Liver (tissue), 9 donors: ENCODE results near the gene CLDN16. TPM values are rescaled to one million over a fixed set of nuclear protein-coding genes. Genes with fewer than 3 reads are reported as not detected.

ENCODE experiments used
- DNase-seq: peaks from one replicate; pipeline ENCODE4 v3.0.0-alpha.2; 2017; ENCODE audit warnings: low spot score
- H3K27ac ChIP-seq, 2 donors: one replicate each; pipeline ENCODE4 v1.7.0; 2013; ENCODE audit warnings: inconsistent platforms in 2 of 2, low read length in 2 of 2, control low read depth in 1 of 2, low read depth in 1 of 2, mild to moderate bottlenecking in 1 of 2
- H3K27me3 ChIP-seq, 4 donors: one replicate each; pipeline versions ENCODE4 v1.6.1 to v1.7.0; 2013; ENCODE audit warnings: low read length in 3 of 4, inconsistent platforms in 1 of 4, mild to moderate bottlenecking in 1 of 4, moderate library complexity in 1 of 4; ENCODE audit not compliant: control insufficient read depth in 4 of 4, insufficient read depth in 4 of 4
- H3K36me3 ChIP-seq, 4 donors: one replicate each; pipeline versions ENCODE4 v1.6.1 to v1.7.0; 2013; ENCODE audit warnings: low read length in 3 of 4, mild to moderate bottlenecking in 3 of 4, low read depth in 1 of 4, moderate library complexity in 1 of 4; ENCODE audit not compliant: control insufficient read depth in 4 of 4, insufficient read depth in 3 of 4
- H3K4me1 ChIP-seq, 4 donors: one replicate each; pipeline versions ENCODE4 v1.6.1 to v1.7.0; 2013; ENCODE audit warnings: low read length in 3 of 4, mild to moderate bottlenecking in 3 of 4, moderate library complexity in 1 of 4; ENCODE audit not compliant: control insufficient read depth in 4 of 4, insufficient read depth in 4 of 4
- H3K4me3 ChIP-seq, 3 donors: one replicate each; pipeline versions ENCODE4 v1.6.1 to v1.7.0; 2013; ENCODE audit warnings: low read length in 3 of 3, control low read depth in 1 of 3, low read depth in 1 of 3, mild to moderate bottlenecking in 1 of 3
- H3K9ac ChIP-seq, 2 donors: one replicate each; pipeline ENCODE4 v1.7.0; 2013; ENCODE audit warnings: low read length in 2 of 2, mild to moderate bottlenecking in 2 of 2, moderate library complexity in 2 of 2, control low read depth in 1 of 2, low read depth in 1 of 2
- H3K9me3 ChIP-seq, 4 donors: one replicate each; pipeline versions ENCODE4 v1.6.1 to v1.7.0; 2013; ENCODE audit warnings: low read length in 3 of 4; ENCODE audit not compliant: control insufficient read depth in 4 of 4
- ATF3 ChIP-seq: IDR thresholded peaks from 2 replicates; pipeline ENCODE4 v1.6.1; 2016; ENCODE audit warnings: antibody characterized with exemption
- FOXA1 ChIP-seq: IDR thresholded peaks from 2 replicates; pipeline ENCODE4 v1.6.1; 2016; ENCODE audit warnings: antibody characterized with exemption
- FOXA2 ChIP-seq: IDR thresholded peaks from 2 replicates; pipeline ENCODE4 v1.6.1; 2016; ENCODE audit warnings: antibody characterized with exemption
- GABPA ChIP-seq, 2 donors: IDR thresholded peaks in 1 of 2; conservative IDR thresholded peaks in 1 of 2; 2 replicates each; pipeline ENCODE4 v1.6.1; 2016; ENCODE audit warnings: antibody characterized with exemption in 2 of 2, mild to moderate bottlenecking in 1 of 2, moderate library complexity in 1 of 2
- HNF4A ChIP-seq, 2 donors: conservative IDR thresholded peaks; 2 replicates each; pipeline ENCODE4 v1.6.1; 2016; ENCODE audit warnings: antibody characterized with exemption in 2 of 2, mild to moderate bottlenecking in 2 of 2
- HNF4G ChIP-seq: IDR thresholded peaks from 2 replicates; pipeline ENCODE4 v1.6.1; 2016; ENCODE audit warnings: antibody characterized with exemption
- JUND ChIP-seq, 2 donors: IDR thresholded peaks; 2 replicates each; pipeline ENCODE4 v1.6.1; 2016; ENCODE audit warnings: antibody characterized with exemption in 2 of 2
- NR2F2 ChIP-seq: IDR thresholded peaks from 2 replicates; pipeline ENCODE4 v1.6.1; 2016; ENCODE audit warnings: antibody characterized with exemption
- RAD21 ChIP-seq, 2 donors: IDR thresholded peaks; 2 replicates each; pipeline ENCODE4 v1.6.1; 2016; ENCODE audit warnings: antibody characterized with exemption in 2 of 2, mild to moderate bottlenecking in 2 of 2
- REST ChIP-seq: IDR thresholded peaks from 2 replicates; pipeline ENCODE4 v1.6.1; 2016; ENCODE audit warnings: antibody characterized with exemption, mild to moderate bottlenecking
- RXRA ChIP-seq, 2 donors: IDR thresholded peaks; 2 replicates each; pipeline ENCODE4 v1.6.1; 2017 to 2018; ENCODE audit warnings: antibody characterized with exemption in 2 of 2, mild to moderate bottlenecking in 1 of 2
- SP1 ChIP-seq: IDR thresholded peaks from 2 replicates; pipeline ENCODE4 v1.6.1; 2018; ENCODE audit warnings: antibody characterized with exemption, mild to moderate bottlenecking
- TAF1 ChIP-seq: conservative IDR thresholded peaks from 2 replicates; pipeline ENCODE4 v1.6.1; 2016; ENCODE audit warnings: antibody characterized with exemption, mild to moderate bottlenecking
- ZBTB33 ChIP-seq: IDR thresholded peaks from 2 replicates; pipeline ENCODE4 v1.6.1; 2016; ENCODE audit warnings: antibody characterized with exemption
- WGBS: extraction: QIAGEN DNeasy Blood & Tissue Kit; methylation state at CpG from one replicate; pipeline ENCODE4 v1.1.7; 2013; 5-methylcytosine and 5-hydroxymethylcytosine counted together
- polyA plus RNA-seq, 2 donors: library from polyadenylated mRNA; stranded (reverse) in 1 of 2; unstranded in 1 of 2; fragments of 200-250 nt in 1 of 2; fragments of >200 nt in 1 of 2; fragmentation: Nextera tagmentation in 1 of 2; extraction: Ambion mirVana in 1 of 2; gene quantifications; one replicate each; pipeline versions ENCODE4 v1.2.1 to v1.2.3, GENCODE V29; 2013 to 2015
- total RNA-seq, 2 donors: library from RNA; depleted of rRNA; stranded (reverse); fragments of >200 nt; gene quantifications; one replicate each; pipeline ENCODE4 v1.2.3, GENCODE V29; 2014
- donor health status: healthy.
- donor health status: healthy.
- donor health status: healthy.
- donor health status: healthy.
- donor health status: healthy.

Gene CLDN16
- total and polyA plus RNA-seq, 4 donors = 0.22 to 0.89 (median 0.70) TPM

GRCh38 chr3:190361791-190362190 lies 26.2 kb upstream of the CLDN16 start (continued):
- TF ChIP-seq REST (no peak), FOXA2 (no peak)

- H3K9me3 ChIP-seq = no peaks in the 10 kb centered on the region
- H3K27ac ChIP-seq = no peak overlapping the region
- TF ChIP-seq HNF4G (no peak), NR2F2 (no peak), SP1 (no peak)
- H3K36me3 ChIP-seq = no peaks in the 10 kb centered on the region
- H3K4me1 ChIP-seq = no peaks in the 10 kb centered on the region
- 90% methylated on average over 9 of the region's 9 CpGs for WGBS
- no peak overlapping the region for H3K4me3 ChIP-seq
- H3K27me3 ChIP-seq = no peaks in the 10 kb centered on the region
- H3K9ac ChIP-seq = no peak overlapping the region
- no peak for DNase-seq
Measured at GRCh38 chr3:190362258-190362657, 25.7 kb upstream of the CLDN16 start.

GRCh38 chr3:190366133-190366532 lies 21.8 kb upstream of the CLDN16 start:
- Histone ChIP-seq H3K4me3 (no peak overlapping the region), H3K36me3 (no peaks in the 10 kb centered on the region), H3K27me3 (no peaks in the 10 kb centered on the region), H3K9me3 (no peaks in the 10 kb centered on the region), H3K27ac (no peak overlapping the region), H3K9ac (no peak overlapping the region), H3K4me1 (no peaks in the 10 kb centered on the region)
- TF ChIP-seq JUND (IDR thresholded peaks at IDR 0.05) = no peak
- no peak for TF ChIP-seq HNF4A (conservative IDR thresholded peaks at IDR 0.05)
- no peak for TF ChIP-seq HNF4G
- no peak for TF ChIP-seq GABPA (IDR thresholded peaks at IDR 0.05 in 1 of 2, conservative IDR thresholded peaks at IDR 0.05 in 1 of 2)
- TF ChIP-seq SP1 = no peak
- no peak for TF ChIP-seq RAD21 (IDR thresholded peaks at IDR 0.05)
- no peak for TF ChIP-seq FOXA1
- TF ChIP-seq RXRA (IDR thresholded peaks at IDR 0.05) = no peak
- no peak for TF ChIP-seq REST
- no peak for TF ChIP-seq NR2F2
- no peak for TF ChIP-seq TAF1
- no peak for TF ChIP-seq ATF3
- no peak for TF ChIP-seq FOXA2
- TF ChIP-seq ZBTB33 = no peak
- DNase-seq = no peak
- 50% methylated on average over 2 of the region's 2 CpGs for WGBS
